Fibroblast of lung (primary cell): ENCODE data around the gene INCENP.

ENCODE experiments used
- CTCF ChIP-seq, 2 donors: IDR thresholded peaks in 1 of 2; conservative IDR thresholded peaks in 1 of 2; 1 replicate in 1 of 2; 2 replicates in 1 of 2; pipeline ENCODE4 v1.5.1; 2011 to 2012; ENCODE audit warnings: low read length in 2 of 2, control low read depth in 1 of 2, inconsistent platforms in 1 of 2, low read depth in 1 of 2, mild to moderate bottlenecking in 1 of 2
- EZH2 ChIP-seq: IDR thresholded peaks from 2 replicates; pipeline ENCODE4 v1.5.1; 2012; ENCODE audit warnings: low read length, control low read depth, mild to moderate bottlenecking; ENCODE audit errors: missing control alignments

DNA sequence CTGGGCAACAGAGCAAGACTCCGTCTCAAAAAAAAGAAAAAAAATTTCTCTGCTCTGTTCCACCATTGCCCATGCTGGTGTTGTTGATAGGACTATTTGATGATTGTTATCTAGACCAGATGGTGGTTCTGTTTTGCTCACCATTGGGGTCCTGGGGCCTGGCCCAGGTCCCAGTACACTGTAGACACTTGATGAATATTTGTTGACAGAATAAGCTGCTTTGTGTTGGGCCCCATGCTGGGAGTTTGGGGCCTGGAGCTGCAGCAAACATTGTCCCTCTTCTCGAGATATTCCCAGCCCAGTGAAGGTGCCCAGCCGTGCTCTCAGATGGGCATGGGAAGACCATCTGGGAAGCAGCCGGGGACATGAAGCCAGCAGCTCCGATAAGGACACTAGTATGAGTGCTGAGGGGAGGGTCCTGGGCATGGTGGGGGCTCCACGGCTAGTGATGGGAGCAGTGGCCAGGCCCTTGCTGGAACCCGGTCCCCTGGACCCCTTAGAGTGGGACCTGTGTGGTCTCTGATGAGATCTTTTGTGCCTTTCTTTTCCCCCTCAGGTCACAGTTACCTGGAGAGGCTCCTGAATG, 13.6 kb downstream of the INCENP start:
- TF ChIP-seq CTCF (conservative IDR thresholded peaks at IDR 0.05 in 1 of 2, IDR thresholded peaks at IDR 0.05 in 1 of 2; ENCODE audit: low read depth in 1 of 2, low read length in 2 of 2) (no peak), EZH2 (no peak)
